ENCODE measurements around the gene NEUROG1.

DNA sequence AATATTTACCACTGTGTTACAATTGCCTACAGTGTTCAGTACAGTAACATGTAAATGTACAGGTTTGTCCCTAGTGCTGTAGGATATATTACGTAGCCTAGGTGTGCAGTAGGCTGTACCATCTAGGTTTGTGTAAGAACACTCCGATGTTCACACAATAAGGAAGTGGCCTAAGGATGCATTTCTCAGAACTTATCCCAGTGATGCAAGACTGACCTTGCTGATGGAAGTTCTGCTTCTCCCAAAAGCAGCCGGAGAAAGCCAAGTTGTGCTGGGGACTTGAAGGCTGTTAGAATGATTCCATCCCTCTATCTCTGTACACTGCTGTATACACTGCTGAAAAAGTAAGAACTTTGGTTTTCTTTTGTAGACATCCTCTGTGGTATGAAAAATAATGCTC is 21.6 kb downstream of the NEUROG1 start:
- TF ChIP-seq EP300 (IDR thresholded peaks at IDR 0.05; ENCODE audit: low read depth) (no peak), POLR2A (IDR thresholded peaks at IDR 0.05) (no peak)
- TF ChIP-seq, protein P1, sequence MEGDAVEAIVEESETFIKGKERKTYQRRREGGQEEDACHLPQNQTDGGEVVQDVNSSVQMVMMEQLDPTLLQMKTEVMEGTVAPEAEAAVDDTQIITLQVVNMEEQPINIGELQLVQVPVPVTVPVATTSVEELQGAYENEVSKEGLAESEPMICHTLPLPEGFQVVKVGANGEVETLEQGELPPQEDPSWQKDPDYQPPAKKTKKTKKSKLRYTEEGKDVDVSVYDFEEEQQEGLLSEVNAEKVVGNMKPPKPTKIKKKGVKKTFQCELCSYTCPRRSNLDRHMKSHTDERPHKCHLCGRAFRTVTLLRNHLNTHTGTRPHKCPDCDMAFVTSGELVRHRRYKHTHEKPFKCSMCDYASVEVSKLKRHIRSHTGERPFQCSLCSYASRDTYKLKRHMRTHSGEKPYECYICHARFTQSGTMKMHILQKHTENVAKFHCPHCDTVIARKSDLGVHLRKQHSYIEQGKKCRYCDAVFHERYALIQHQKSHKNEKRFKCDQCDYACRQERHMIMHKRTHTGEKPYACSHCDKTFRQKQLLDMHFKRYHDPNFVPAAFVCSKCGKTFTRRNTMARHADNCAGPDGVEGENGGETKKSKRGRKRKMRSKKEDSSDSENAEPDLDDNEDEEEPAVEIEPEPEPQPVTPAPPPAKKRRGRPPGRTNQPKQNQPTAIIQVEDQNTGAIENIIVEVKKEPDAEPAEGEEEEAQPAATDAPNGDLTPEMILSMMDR (IDR thresholded peaks at IDR 0.05) = no peak

All from transverse colon (tissue), 3 donors.